Endometrial microvascular endothelial cells (primary cell): ENCODE measurements around the gene SSBP3. TPM values are rescaled to one million over a fixed set of nuclear protein-coding genes. Genes with fewer than 3 reads are reported as not detected.
"Not testable (repeated sequence)": the region's sequence is repeated elsewhere in the genome, so short reads cannot be mapped to it uniquely, and the experiment has no call there.

Source experiments
- in situ Hi-C: cut with HindIII; loops from 2 replicates; pipeline ENCODE4 v1.10.0; 2017; ENCODE audit warnings: low sequenced_read_pairs, low pct_unique_long_range_greater_than_20kb; ENCODE audit errors: inconsistent ontology term
- total RNA-seq: library from RNA; depleted of rRNA; stranded (reverse); fragments of >200 nt; gene quantifications from one replicate; pipeline ENCODE4 v1.2.3, GENCODE V29; 2015; ENCODE audit errors: inconsistent ontology term

The SSBP3 gene
- total RNA-seq, 1 donor from 2014 or later: 32.1 TPM

- in situ Hi-C loops: no loop called here
Observed at GRCh38 chr1:54397090-54397591, 9.1 kb downstream of the SSBP3 start.

GRCh38 chr1:54396261-54396933, 9.8 kb downstream of the SSBP3 start:
- in situ Hi-C loops: no loop called here

- in situ Hi-C loops: no loop called here
Observed at GRCh38 chr1:54395281-54395934, 10.8 kb downstream of the SSBP3 start.

GRCh38 chr1:54394104-54394503, 12.1 kb downstream of the SSBP3 start:
- in situ Hi-C loops: no loop called here

- in situ Hi-C loops: no loop called here
Observed at GRCh38 chr1:54392401-54392800, 13.8 kb downstream of the SSBP3 start.

- in situ Hi-C loops: no loop called here
Observed at GRCh38 chr1:54391450-54392209, 14.6 kb downstream of the SSBP3 start.

GRCh38 chr1:54390655-54391054, 15.5 kb downstream of the SSBP3 start:
- in situ Hi-C loops: no loop called here

- in situ Hi-C loops: not testable (repeated sequence)
Observed at GRCh38 chr1:54389608-54390007, 16.6 kb downstream of the SSBP3 start.

- in situ Hi-C loops: no loop called here
Observed at GRCh38 chr1:54387419-54387818, 18.8 kb downstream of the SSBP3 start.

GRCh38 chr1:54385727-54386022, 20.5 kb downstream of the SSBP3 start:
- in situ Hi-C loops: no loop called here

GRCh38 chr1:54384918-54385726, 21.1 kb downstream of the SSBP3 start:
- in situ Hi-C loops: no loop called here

GRCh38 chr1:54384471-54384870, 21.7 kb downstream of the SSBP3 start:
- in situ Hi-C loops: no loop called here

- in situ Hi-C loops: no loop called here
Observed at GRCh38 chr1:54381524-54381923, 24.7 kb downstream of the SSBP3 start.

- in situ Hi-C loops: no loop called here
Observed at GRCh38 chr1:54380290-54380882, 25.8 kb downstream of the SSBP3 start.

- in situ Hi-C loops: no loop called here
Observed at GRCh38 chr1:54379555-54380289, 26.5 kb downstream of the SSBP3 start.

- in situ Hi-C loops: no loop called here
Observed at GRCh38 chr1:54378874-54379554, 27.2 kb downstream of the SSBP3 start.

GRCh38 chr1:54378157-54378873, 27.9 kb downstream of the SSBP3 start:
- in situ Hi-C loops: no loop called here
